ENCODE results near the gene IFITM1. TPM values are rescaled to one million over a fixed set of nuclear protein-coding genes. Genes with fewer than 3 reads are reported as not detected.

The IFITM1 gene
- total RNA-seq, 1 donor from 2014 or later: 352 TPM

- H3K27ac Mint-ChIP-seq (ENCODE audit: unreplicated experiment): no peak overlapping the region
- H3K27me3 Mint-ChIP-seq (ENCODE audit: unreplicated experiment): no peaks in the 10 kb centered on the region
- H3K9me3 Mint-ChIP-seq (ENCODE audit: unreplicated experiment): no peaks in the 10 kb centered on the region
- peaks cover 1% of the 10 kb centered on the region for H3K36me3 Mint-ChIP-seq (ENCODE audit: unreplicated experiment)
- DNase-seq (ENCODE audit: extremely low spot score, unreplicated experiment): no peak
- TF ChIP-seq CTCF (IDR thresholded peaks at IDR 0.05): no peak
- H3K4me3 Mint-ChIP-seq (ENCODE audit: unreplicated experiment): no peak overlapping the region
- H3K4me1 Mint-ChIP-seq (ENCODE audit: unreplicated experiment): peaks cover 8% of the 10 kb centered on the region
Observed at GRCh38 chr11:297586-298405, 16.0 kb upstream of the IFITM1 start.

- Mint-ChIP-seq H3K27ac (ENCODE audit: unreplicated experiment) (no peak overlapping the region), H3K9me3 (ENCODE audit: unreplicated experiment) (no peaks in the 10 kb centered on the region), H3K36me3 (ENCODE audit: unreplicated experiment) (peaks cover 1% of the 10 kb centered on the region), H3K27me3 (ENCODE audit: unreplicated experiment) (no peaks in the 10 kb centered on the region), H3K4me1 (ENCODE audit: unreplicated experiment) (peaks cover 8% of the 10 kb centered on the region), H3K4me3 (ENCODE audit: unreplicated experiment) (no peak overlapping the region)
- TF ChIP-seq CTCF (IDR thresholded peaks at IDR 0.05): no peak
- DNase-seq (ENCODE audit: extremely low spot score, unreplicated experiment): no peak
Observed at GRCh38 chr11:298406-299065, 15.3 kb upstream of the IFITM1 start.

- no peak for DNase-seq (ENCODE audit: extremely low spot score, unreplicated experiment)
- H3K4me1 Mint-ChIP-seq (ENCODE audit: unreplicated experiment): peaks cover 8% of the 10 kb centered on the region
Observed at GRCh38 chr11:299081-299891, 14.6 kb upstream of the IFITM1 start, which contains the start of gene IFITM5. Gene IFITM5 (minus strand): TSS chr11:299526. CDS start chr11:299490, 36 bp downstream.

DNA sequence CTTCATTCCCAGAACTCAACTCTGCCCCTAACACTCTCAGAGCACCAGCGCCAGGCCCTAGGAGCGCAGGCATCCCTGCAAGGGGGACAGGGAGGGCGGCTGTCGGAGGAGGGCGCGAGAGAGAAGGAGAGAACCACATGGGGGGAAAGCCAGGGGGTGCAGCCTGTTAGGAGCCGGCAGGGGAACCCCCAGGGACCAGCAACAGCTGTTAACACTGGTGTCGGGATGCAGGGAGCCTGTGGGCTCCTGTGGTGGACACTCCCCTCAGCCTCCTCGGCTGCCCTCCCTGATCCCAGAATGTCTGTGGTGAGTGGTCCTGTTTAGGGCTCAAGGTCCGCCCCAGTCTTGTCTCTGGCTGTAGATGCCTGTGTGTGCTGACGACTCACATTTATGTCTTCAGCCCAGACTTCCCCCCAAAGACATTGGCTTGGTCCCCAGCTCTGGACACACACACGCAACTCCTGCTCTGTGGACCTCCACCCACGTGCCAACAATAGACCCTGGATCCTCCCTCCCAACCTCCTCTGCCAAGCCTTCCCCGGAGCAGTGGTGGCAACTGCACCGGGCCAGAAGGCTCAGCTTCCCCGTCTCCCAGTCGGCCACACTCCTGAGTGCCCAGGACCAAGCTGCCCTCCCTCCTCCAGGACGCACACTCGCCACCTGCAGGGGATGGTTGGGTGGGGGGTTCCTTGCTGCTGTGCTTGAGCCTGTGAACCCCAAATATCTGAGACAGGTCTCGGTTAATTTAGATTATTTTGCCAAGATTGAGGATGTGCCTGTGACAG lies 13.7 kb upstream of the IFITM1 start:
- DNase-seq (ENCODE audit: extremely low spot score, unreplicated experiment): no peak
- no peaks in the 10 kb centered on the region for H3K27me3 Mint-ChIP-seq (ENCODE audit: unreplicated experiment)
- TF ChIP-seq CTCF (IDR thresholded peaks at IDR 0.05): no peak
- H3K27ac Mint-ChIP-seq (ENCODE audit: unreplicated experiment): no peak overlapping the region
- H3K36me3 Mint-ChIP-seq (ENCODE audit: unreplicated experiment): no peaks in the 10 kb centered on the region
- peaks cover 11% of the 10 kb centered on the region for H3K4me1 Mint-ChIP-seq (ENCODE audit: unreplicated experiment)
- no peak overlapping the region for H3K4me3 Mint-ChIP-seq (ENCODE audit: unreplicated experiment)
- no peaks in the 10 kb centered on the region for H3K9me3 Mint-ChIP-seq (ENCODE audit: unreplicated experiment)

More at GRCh38 chr11:299081-299891, 14.6 kb upstream of the IFITM1 start, which contains the start of gene IFITM5:
- Mint-ChIP-seq H3K27me3 (ENCODE audit: unreplicated experiment) (no peaks in the 10 kb centered on the region), H3K27ac (ENCODE audit: unreplicated experiment) (no peak within 1 kb of the TSS), H3K36me3 (ENCODE audit: unreplicated experiment) (no peaks in the 10 kb centered on the region), H3K4me3 (ENCODE audit: unreplicated experiment) (no peak within 1 kb of the TSS), H3K9me3 (ENCODE audit: unreplicated experiment) (no peaks in the 10 kb centered on the region)
- no peak for TF ChIP-seq CTCF (IDR thresholded peaks at IDR 0.05)
